ENCODE measurements around the gene CFAP221.

The CFAP221 gene

DNA sequence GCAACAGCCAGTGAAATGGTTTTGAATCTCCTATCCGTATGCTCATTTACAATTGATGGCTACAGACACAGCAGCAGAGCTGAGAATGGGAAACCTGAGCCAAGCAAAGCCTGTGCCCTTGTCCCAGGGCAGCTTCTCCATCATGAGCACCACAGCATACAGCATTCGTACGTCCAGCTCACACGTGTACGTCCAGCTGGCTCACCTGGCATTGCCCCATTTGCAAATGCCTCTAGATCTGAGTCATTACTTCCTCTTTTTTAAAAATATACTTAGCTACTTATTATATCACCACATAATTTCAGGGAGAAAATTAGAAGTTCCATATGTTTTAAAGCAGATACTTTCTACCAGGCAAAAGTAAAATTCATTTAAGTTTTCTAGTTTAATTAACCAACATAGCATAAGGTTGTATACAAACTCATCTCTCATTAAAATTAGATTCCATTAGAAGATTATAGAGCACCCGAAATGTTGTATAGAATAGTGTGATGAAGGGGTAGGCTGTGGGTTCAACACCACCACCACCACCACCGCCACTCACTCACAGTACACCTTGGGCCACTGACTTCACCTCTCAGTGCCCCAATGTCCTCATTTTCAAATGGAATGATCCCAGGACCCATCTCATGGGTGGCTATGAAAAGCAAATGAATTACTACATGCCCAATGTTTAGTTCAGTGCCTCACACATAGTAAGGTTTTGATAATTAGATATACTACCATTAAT, 103.4 kb downstream of the CFAP221 start:
- DNase-seq, result no peak

- DNase-seq, result no peak
Observed at GRCh38 chr2:119649364-119649917, 105.2 kb downstream of the CFAP221 start.

- DNase-seq, result no peak
Observed at GRCh38 chr2:119650206-119650605, 106.0 kb downstream of the CFAP221 start.

DNA sequence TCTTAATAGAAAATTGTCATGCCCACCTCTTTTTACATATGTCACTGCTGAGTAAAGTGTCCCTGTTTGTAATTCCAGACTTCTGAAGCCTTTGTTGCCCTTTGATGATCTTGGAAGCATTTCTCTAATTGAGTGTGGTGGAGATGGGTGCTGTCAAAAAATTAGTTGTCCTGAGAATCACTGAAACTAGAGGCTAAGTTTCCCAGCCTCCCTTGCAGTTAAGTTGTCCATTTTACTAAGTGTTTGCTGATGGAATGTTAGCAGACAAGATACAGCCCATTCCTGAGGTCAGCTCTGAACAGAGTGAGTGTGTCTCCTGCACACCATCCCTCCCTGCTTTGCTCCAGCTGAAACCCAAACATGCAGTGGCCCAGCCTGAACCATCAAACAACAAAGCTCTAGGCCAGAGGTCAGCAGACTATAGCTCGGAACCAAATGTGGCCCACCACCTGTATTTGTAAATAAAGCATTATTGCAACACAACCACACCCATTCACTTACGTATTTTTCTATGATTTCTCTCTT, 106.7 kb downstream of the CFAP221 start:
- DNase-seq, result no peak

- DNase-seq, result no peak
Observed at GRCh38 chr2:119657466-119658145, 113.4 kb downstream of the CFAP221 start.

GRCh38 chr2:119659601-119660342, 115.5 kb downstream of the CFAP221 start:
- DNase-seq, result peak; percentile 41

- no peak for DNase-seq
Observed at GRCh38 chr2:119660343-119660658, 116.1 kb downstream of the CFAP221 start.

DNA sequence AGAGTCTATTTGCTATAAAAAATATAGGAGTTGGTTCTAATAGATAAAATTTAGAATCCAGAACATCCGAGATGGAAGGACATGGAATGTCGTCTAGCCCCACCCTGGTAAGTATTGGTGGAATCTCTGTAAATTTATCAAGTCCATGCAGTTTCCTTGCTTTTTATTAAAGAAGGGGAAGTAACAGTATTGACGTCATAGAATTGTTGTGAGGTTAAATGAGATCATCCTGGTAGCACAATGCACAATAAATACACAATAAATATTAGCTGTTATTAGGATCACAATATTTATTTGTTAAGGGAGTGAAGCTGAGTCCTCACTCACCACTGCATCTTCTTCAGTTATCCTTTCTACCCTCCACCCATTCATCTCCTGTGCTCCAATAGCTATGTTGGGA, 118.0 kb downstream of the CFAP221 start:
- DNase-seq, result no peak

GRCh38 chr2:119668546-119668945, 124.3 kb downstream of the CFAP221 start:
- no peak for DNase-seq

GRCh38 chr2:119671016-119671415, 126.8 kb downstream of the CFAP221 start:
- no peak for DNase-seq

DNA sequence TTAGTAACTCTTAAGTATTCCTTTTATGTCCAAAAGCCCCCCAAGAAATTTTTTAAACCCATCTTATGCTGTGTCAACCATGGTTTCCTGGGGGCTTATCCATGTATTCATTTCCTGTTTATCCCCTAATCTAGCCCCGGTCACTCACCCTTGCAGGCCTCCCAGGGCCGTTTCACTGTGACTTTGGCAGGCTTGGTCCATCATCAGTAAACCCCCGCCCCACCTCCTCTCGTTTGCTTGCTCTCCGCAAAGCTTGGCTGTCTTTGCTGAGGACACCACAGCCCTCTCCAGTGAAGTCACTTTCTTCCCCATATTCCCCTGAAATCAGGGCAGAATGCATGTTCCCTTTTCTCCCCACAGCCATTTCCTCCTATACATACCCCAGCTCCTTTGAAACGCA, 127.5 kb downstream of the CFAP221 start:
- no peak for DNase-seq

DNA sequence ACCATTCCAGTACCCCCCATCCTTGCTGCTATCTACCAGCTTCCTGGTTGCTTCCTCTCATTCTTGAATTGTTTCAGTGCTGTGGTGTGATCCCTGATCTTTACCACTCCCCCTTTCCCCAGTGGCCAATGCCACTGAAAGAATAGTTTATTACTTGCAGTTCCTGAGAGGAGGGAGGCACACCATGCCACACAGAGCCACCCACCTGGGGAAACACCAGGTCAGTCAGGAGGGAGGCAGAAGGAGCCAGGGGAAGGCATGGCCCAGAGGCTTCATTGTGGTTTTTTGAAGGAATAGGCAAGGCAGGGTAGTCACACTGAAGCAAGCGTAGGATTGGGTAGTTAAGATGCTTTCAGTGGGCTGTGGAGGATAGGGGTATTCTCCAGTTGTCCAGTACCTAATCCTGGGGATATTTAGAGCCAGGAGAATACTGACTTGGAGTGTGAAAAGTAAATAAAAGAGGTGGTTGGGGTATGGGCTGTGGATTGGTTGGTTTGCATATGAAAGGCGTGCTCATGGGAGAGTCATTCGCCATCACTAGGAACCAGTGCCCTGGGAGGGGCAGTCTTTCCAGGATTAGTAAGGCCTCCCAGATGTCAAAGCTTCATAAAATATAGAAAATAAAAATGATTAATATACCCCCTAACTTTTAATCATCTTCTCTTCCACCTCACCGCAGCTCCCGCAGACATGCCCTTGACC, 128.1 kb downstream of the CFAP221 start:
- DNase-seq, result no peak

DNA sequence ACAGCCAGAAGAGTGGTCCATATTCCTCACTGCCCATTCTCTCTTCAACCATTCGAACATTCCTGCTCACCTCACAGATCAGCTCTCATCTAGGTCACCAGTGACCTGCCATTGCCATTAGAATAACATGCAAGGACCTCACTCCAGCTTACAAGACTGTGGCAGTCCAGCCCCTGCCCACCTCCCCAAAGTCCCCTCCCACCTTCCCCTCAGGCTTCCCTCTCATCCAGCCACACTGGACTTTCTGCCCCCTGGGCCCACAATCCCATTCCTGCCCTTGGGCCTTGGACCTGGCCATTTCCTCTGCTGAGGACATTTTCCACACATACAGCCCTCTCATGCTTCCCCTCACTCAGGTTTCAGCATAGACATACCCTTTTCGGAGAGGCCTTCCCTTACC, 129.5 kb downstream of the CFAP221 start:
- DNase-seq, result no peak

- DNase-seq, result no peak
Observed at GRCh38 chr2:119674711-119675500, 130.7 kb downstream of the CFAP221 start.

DNA sequence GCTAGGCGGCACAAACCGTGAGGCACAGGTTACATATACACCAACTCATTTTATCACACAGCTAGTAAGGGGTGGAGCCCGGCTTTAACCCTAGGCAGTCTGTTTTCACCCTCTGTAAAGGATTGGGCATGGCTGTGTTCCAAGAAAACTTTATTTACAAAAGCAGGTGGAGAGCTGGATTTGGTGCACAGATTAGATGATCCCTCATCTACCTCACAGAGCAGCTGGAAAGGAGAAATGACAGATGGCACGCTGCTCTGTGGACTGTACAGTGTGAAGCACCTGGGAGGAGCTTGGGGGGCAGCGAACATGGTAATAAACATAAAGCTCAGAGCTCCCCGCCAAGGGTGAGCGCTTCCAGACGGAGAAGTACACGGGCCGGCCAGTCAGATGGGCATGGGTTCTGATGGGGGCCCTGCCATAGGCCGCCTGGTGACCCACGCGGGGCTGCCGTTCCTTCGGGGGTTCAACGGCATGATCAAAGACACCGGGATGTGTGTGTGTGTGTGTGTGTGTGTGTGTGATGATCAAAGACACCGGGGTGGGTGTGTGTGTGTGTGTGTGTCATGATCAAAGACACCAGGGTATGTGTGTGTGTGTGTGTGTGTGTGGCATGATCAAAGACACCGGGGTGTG, 133.9 kb downstream of the CFAP221 start:
- DNase-seq, result no peak

DNA sequence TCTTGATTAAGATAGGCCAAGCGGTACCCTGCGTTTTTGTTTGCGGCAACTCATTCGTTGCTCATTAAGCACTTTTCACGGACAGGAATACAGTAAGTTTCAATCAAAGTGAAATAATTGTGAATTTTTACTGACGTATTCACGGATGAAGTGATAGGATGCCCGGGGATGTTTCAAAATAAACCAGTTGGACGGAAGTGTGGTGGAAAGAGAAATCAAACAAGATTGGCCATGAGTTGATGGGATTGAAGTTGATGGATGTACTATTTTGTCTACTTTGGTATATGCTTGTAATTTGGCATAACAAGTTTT, 135.2 kb downstream of the CFAP221 start:
- no peak for DNase-seq

DNA sequence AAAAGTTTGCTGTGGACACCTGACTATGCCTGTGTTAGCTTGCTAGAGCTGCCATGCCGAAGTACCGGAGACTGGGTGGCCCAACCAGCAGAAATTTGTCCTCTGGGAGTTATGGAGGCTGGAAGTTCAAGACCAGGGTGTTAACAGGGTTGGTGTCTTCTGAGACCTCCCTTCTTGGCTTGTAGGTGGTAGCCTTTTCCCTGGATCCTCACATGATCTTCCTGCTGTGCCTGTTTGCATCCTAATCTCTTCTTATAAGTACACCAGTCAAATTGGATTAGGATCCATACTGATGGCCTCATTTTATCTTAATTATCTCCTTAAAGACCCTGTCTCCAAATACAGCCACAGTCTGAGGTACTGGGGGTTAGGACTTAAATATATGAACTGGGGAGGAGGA, 135.6 kb downstream of the CFAP221 start:
- no peak for DNase-seq

- no peak for DNase-seq
Observed at GRCh38 chr2:119680457-119681202, 136.4 kb downstream of the CFAP221 start.

GRCh38 chr2:119681203-119681867, 137.1 kb downstream of the CFAP221 start:
- no peak for DNase-seq

DNA sequence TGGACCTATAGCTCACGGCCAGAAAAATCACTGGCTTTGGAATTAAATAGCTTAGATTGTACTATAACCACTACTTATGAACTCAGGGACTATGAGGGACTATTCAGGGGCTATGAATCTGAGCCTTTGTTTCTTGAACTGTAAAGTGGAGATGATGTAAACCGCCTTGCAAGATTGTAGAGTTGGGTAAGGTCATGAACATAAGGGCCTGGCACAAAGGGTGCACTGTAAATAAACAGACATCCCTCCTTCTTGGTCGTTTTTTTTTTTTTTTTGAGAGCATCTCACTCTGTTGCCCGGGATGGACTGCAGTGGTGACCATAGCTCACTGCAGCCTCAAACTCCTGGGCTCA, 137.6 kb downstream of the CFAP221 start:
- no peak for DNase-seq

DNA sequence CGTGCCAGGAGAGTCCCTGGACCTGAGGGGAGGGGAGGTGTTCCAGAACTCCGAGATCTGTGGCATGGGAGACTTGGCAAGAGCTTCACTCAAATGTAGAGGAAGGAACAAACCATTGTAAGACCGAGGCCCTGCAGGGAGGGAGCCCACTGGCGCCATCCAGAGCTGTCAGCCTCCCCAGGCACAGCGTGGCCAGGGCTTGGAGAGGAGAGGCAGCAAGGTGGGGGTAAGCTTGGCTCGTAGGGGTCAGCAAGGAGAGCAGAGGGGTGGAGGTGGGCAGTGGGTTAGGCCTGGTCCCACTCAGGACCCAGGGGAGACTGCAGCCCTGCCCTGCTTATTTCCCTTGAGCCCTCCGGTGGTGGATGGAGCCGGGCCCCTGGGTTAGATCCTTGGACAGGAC, 138.3 kb downstream of the CFAP221 start:
- DNase-seq, result no peak

Data from activated naive CD4-positive, alpha-beta T cell treated with anti-CD3 and anti-CD28 coated beads, Interleukin-2, amount 50 U/mL, for 16 hours (primary cell).